Fibroblast of lung (primary cell): Measurements from ENCODE around the gene FKBP11. TPM values are rescaled to one million over a fixed set of nuclear protein-coding genes. Genes with fewer than 3 reads are reported as not detected.
A peak's percentile ranks its signal among the peaks of the same experiment; 100 is the strongest.

Experiments
- DNase-seq, 2 donors: peaks; one replicate each; pipeline versions ENCODE4 v3.0.0 to v3.0.0-alpha.2; 2010; ENCODE audit warnings: low read depth in 2 of 2
- H2AFZ ChIP-seq: 2 replicates; pipeline ENCODE4 v1.5.1; 2012; ENCODE audit warnings: low read length, control low read depth, inconsistent platforms
- H3K27ac ChIP-seq: 2 replicates; pipeline ENCODE4 v1.5.1; 2011; ENCODE audit warnings: low read length, control low read depth; ENCODE audit not compliant: insufficient read depth
- H3K27me3 ChIP-seq: 2 replicates; pipeline ENCODE4 v1.5.1; 2011; ENCODE audit warnings: mild to moderate bottlenecking, low read length; ENCODE audit not compliant: control insufficient read depth, insufficient read depth
- H3K36me3 ChIP-seq: 2 replicates; pipeline ENCODE4 v1.5.1; 2011; ENCODE audit warnings: low read length; ENCODE audit not compliant: control insufficient read depth, insufficient read depth
- H3K4me1 ChIP-seq: 2 replicates; pipeline ENCODE4 v1.5.1; 2011; ENCODE audit warnings: low read length; ENCODE audit not compliant: control insufficient read depth, insufficient read depth; ENCODE audit errors: extremely low read depth
- H3K4me2 ChIP-seq: 2 replicates; pipeline ENCODE4 v1.5.1; 2011; ENCODE audit warnings: low read length, control low read depth; ENCODE audit not compliant: insufficient read depth; ENCODE audit errors: extremely low read depth
- H3K4me3 ChIP-seq, 4 experiments: fragments of 200-600 bp in 1 of 4; sonication (generic) in 1 of 4; replicated peaks in 1 of 4; 2 replicates each; pipeline ENCODE4 v1.5.1; 2011 to 2016; ENCODE audit warnings: low read length in 4 of 4, low read depth in 3 of 4, mild to moderate bottlenecking in 3 of 4, control low read depth in 2 of 4, inconsistent platforms in 1 of 4, mixed read lengths in 1 of 4; ENCODE audit not compliant: insufficient read depth in 1 of 4; ENCODE audit errors: control extremely low read depth in 1 of 4
- H3K79me2 ChIP-seq: 2 replicates; pipeline ENCODE4 v1.5.1; 2012; ENCODE audit warnings: mild to moderate bottlenecking, low read length, inconsistent platforms; ENCODE audit not compliant: control insufficient read depth, insufficient read depth
- H3K9ac ChIP-seq: 2 replicates; pipeline ENCODE4 v1.5.1; 2011; ENCODE audit warnings: mild to moderate bottlenecking, low read length, control low read depth; ENCODE audit not compliant: insufficient read depth
- H3K9me3 ChIP-seq: 2 replicates; pipeline ENCODE4 v1.5.1; 2012; ENCODE audit warnings: low read depth, low read length; ENCODE audit not compliant: control insufficient read depth, insufficient read depth
- H4K20me1 ChIP-seq: 2 replicates; pipeline ENCODE4 v1.5.1; 2011; ENCODE audit warnings: low read length; ENCODE audit not compliant: control insufficient read depth, insufficient read depth; ENCODE audit errors: extremely low read depth
- CTCF ChIP-seq, 2 donors: IDR thresholded peaks in 1 of 2; conservative IDR thresholded peaks in 1 of 2; 1 replicate in 1 of 2; 2 replicates in 1 of 2; pipeline ENCODE4 v1.5.1; 2011 to 2012; ENCODE audit warnings: low read length in 2 of 2, control low read depth in 1 of 2, inconsistent platforms in 1 of 2, low read depth in 1 of 2, mild to moderate bottlenecking in 1 of 2
- EZH2 ChIP-seq: IDR thresholded peaks from 2 replicates; pipeline ENCODE4 v1.5.1; 2012; ENCODE audit warnings: low read length, control low read depth, mild to moderate bottlenecking; ENCODE audit errors: missing control alignments
- polyA minus RNA-seq: library from RNA; depleted of rRNA, polyadenylated mRNA; stranded (reverse); fragments of >200 nt; gene quantifications from 2 replicates; pipeline ENCODE4 v1.2.3, GENCODE V29; 2011; ENCODE audit warnings: low replicate concordance
- polyA plus RNA-seq, 2 donors: library from polyadenylated mRNA; depleted of rRNA in 1 of 2; stranded (reverse) in 1 of 2; unstranded in 1 of 2; fragments of >200 nt; gene quantifications; 2 replicates each; pipeline ENCODE4 v1.2.1, GENCODE V29; 2011 to 2012; ENCODE audit warnings: missing spikeins in 1 of 2
- total RNA-seq: library from RNA; depleted of rRNA; stranded (reverse); fragments of >200 nt; gene quantifications from 2 replicates; pipeline ENCODE4 v1.2.1, GENCODE V29; 2014

FKBP11 gene
- total RNA-seq (10.0 and 12.6 TPM in 2 replicates), polyA plus RNA-seq (20.8 and 48.8 TPM in 2 replicates), polyA minus RNA-seq (10.4 and 12.9 TPM in 2 replicates)
- polyA plus RNA-seq (2012) = 41.0 and 81.2 TPM in 2 replicates

GRCh38 chr12:48925304-48926011 lies at the start of gene FKBP11:
Gene FKBP11 (minus strand): TSS chr12:48925492. CDS start chr12:48925428, 64 bp downstream.
- DNase-seq = peak; percentile 45 to 58
- Histone ChIP-seq H3K4me2 (peak within 1 kb of the TSS; percentile 96), H2AFZ (peak within 1 kb of the TSS; percentile 70), H3K79me2 (no peaks in the 10 kb centered on the region), H3K27ac (peak within 1 kb of the TSS; percentile 63), H3K36me3 (peaks cover 9% of the 10 kb centered on the region), H4K20me1 (no peaks in the 10 kb centered on the region), H3K27me3 (no peaks in the 10 kb centered on the region), H3K9ac (peak within 1 kb of the TSS; percentile 77), H3K4me1 (peaks cover 8% of the 10 kb centered on the region), H3K4me3 (peak within 1 kb of the TSS; percentile 50 to 99 (median 68)), H3K9me3 (no peaks in the 10 kb centered on the region)
- TF ChIP-seq CTCF (conservative IDR thresholded peaks at IDR 0.05 in 1 of 2, IDR thresholded peaks at IDR 0.05 in 1 of 2; ENCODE audit: low read depth in 1 of 2, low read length in 2 of 2) = no peak
- no peak for TF ChIP-seq EZH2

GRCh38 chr12:48973941-48974673 lies 48.8 kb upstream of the FKBP11 start:
- H3K9me3 ChIP-seq = no peaks in the 10 kb centered on the region
- H3K9ac ChIP-seq = no peak overlapping the region
- no peak overlapping the region for H2AFZ ChIP-seq
- no peak overlapping the region for H3K4me2 ChIP-seq
- peak; percentile 29 to 81 for TF ChIP-seq CTCF (conservative IDR thresholded peaks at IDR 0.05 in 1 of 2, IDR thresholded peaks at IDR 0.05 in 1 of 2; ENCODE audit: low read depth in 1 of 2, low read length in 2 of 2)
- no peak for TF ChIP-seq EZH2
- peaks cover 2% of the 10 kb centered on the region for H3K4me1 ChIP-seq
- no peak overlapping the region for H3K27ac ChIP-seq
- no peaks in the 10 kb centered on the region for H3K79me2 ChIP-seq
- H3K4me3 ChIP-seq = no peak overlapping the region
- no peaks in the 10 kb centered on the region for H4K20me1 ChIP-seq
- peaks cover 70% of the 10 kb centered on the region for H3K27me3 ChIP-seq
- peak; percentile 57 to 90 for DNase-seq
- H3K36me3 ChIP-seq = no peaks in the 10 kb centered on the region

- Histone ChIP-seq H3K36me3 (no peaks in the 10 kb centered on the region), H3K4me1 (peaks cover 2% of the 10 kb centered on the region), H4K20me1 (no peaks in the 10 kb centered on the region), H3K4me3 (no peak overlapping the region), H3K27me3 (peaks cover 67% of the 10 kb centered on the region), H3K27ac (no peak overlapping the region), H2AFZ (no peak overlapping the region), H3K4me2 (no peak overlapping the region), H3K79me2 (no peaks in the 10 kb centered on the region), H3K9me3 (no peaks in the 10 kb centered on the region), H3K9ac (no peak overlapping the region)
- TF ChIP-seq CTCF (conservative IDR thresholded peaks at IDR 0.05 in 1 of 2, IDR thresholded peaks at IDR 0.05 in 1 of 2; ENCODE audit: low read depth in 1 of 2, low read length in 2 of 2) = no peak
- no peak for TF ChIP-seq EZH2
- DNase-seq = peak in 1 of 2 donors; percentile 88
These were observed 48.2 kb upstream of the FKBP11 start for GRCh38 chr12:48973531-48973930.
